Brain microvascular endothelial cell (primary cell): ENCODE measurements around the gene PLPPR1.

ENCODE experiments used
- DNase-seq: peaks from one replicate; pipeline ENCODE4 v3.0.0-alpha.2; 2020
- H3K27ac ChIP-seq: fragments of 250-450 bp; sonication (Bioruptor Pico); 2 replicates; pipeline ENCODE4 v1.5.1; 2020; ENCODE audit warnings: mild to moderate bottlenecking, moderate library complexity
- H3K27me3 ChIP-seq: fragments of 250-450 bp; sonication (Bioruptor Pico); replicated peaks from 2 replicates; pipeline ENCODE4 v1.5.1; 2020; ENCODE audit warnings: mild to moderate bottlenecking
- H3K36me3 ChIP-seq: fragments of 250-450 bp; sonication (Bioruptor Pico); replicated peaks from 2 replicates; pipeline ENCODE4 v1.5.1; 2020; ENCODE audit warnings: mild to moderate bottlenecking
- H3K4me3 ChIP-seq: 2 replicates; pipeline ENCODE4 v1.5.1; 2011; ENCODE audit warnings: low read depth, mild to moderate bottlenecking, control low read depth, low read length, moderate library complexity
- CTCF ChIP-seq: IDR thresholded peaks from 2 replicates; pipeline ENCODE4 v1.5.1; 2011; ENCODE audit warnings: low read depth, mild to moderate bottlenecking, moderate library complexity, low read length, control low read depth, inconsistent platforms; ENCODE audit errors: missing control alignments
- in situ Hi-C: cut with HindIII; loops from 2 replicates; pipeline ENCODE4 v1.10.0; 2017; ENCODE audit warnings: low sequenced_read_pairs, low pct_ligation_motif_present

Gene PLPPR1

DNA sequence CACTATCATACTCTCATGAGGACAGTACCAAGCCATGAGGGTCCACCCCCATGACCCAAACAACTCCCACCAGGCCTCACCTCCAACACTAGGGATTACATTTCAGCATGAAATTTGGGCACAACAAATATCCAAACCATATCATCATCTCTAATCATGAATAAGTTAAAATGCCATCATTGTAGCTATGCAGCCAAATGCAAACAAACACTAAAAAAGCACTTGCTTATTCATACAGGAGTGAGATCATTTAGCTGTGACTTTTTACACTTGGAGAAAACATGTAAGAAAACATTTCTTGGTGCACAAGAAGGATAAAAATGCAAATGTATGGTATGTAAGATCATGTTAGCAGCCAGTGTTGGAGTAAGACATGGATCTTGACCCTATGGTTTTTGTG, 332.1 kb downstream of the PLPPR1 start:
- H3K27me3 ChIP-seq, result no peaks in the 10 kb centered on the region
- no peaks in the 10 kb centered on the region for H3K36me3 ChIP-seq
- no peak overlapping the region for H3K4me3 ChIP-seq
- H3K27ac ChIP-seq, result no peak overlapping the region
- DNase-seq, result no peak
- TF ChIP-seq CTCF, result no peak
- in situ Hi-C loops, result no loop called here

DNA sequence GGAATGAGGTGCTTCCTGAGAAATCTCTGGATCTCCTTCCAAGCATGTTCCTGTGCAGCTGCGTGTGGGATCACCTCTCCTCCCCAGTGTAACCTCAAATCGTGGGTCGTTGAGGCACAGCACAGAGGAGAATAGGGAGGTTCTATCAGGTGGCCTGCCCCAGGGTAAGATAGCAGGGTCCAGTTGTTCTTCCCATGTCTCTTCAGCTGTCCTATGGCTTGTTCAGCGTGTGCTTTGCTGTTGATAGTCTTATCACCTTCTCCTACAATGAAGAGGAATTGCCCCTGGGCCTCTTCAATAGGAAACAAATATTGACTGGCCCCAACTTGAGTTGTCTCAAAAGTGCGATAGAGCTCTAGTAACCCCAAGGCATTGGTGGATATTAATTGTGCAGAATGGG, 333.9 kb downstream of the PLPPR1 start:
- H3K27me3 ChIP-seq, result no peaks in the 10 kb centered on the region
- in situ Hi-C loops, result no loop called here

GRCh38 chr9:101365181-101365580, 336.7 kb downstream of the PLPPR1 start:
- in situ Hi-C loops, result no loop called here
- no peak for TF ChIP-seq CTCF
- DNase-seq, result no peak

More for the DNA sequence above, 333.9 kb downstream of the PLPPR1 start:
- H3K4me3 ChIP-seq, result no peak overlapping the region
- H3K36me3 ChIP-seq, result no peaks in the 10 kb centered on the region
- TF ChIP-seq CTCF, result no peak
- H3K27ac ChIP-seq, result no peak overlapping the region
- DNase-seq, result no peak

GRCh38 chr9:101366038-101366756, 337.7 kb downstream of the PLPPR1 start:
- no peak overlapping the region for H3K4me3 ChIP-seq
- H3K27me3 ChIP-seq, result no peaks in the 10 kb centered on the region
- no peak for DNase-seq
- H3K27ac ChIP-seq, result no peak overlapping the region
- no peak for TF ChIP-seq CTCF
- no peaks in the 10 kb centered on the region for H3K36me3 ChIP-seq
- in situ Hi-C loops, result no loop called here

More at GRCh38 chr9:101365181-101365580, 336.7 kb downstream of the PLPPR1 start:
- H3K36me3 ChIP-seq, result no peaks in the 10 kb centered on the region
- no peaks in the 10 kb centered on the region for H3K27me3 ChIP-seq
- no peak overlapping the region for H3K27ac ChIP-seq
- H3K4me3 ChIP-seq, result no peak overlapping the region

DNA sequence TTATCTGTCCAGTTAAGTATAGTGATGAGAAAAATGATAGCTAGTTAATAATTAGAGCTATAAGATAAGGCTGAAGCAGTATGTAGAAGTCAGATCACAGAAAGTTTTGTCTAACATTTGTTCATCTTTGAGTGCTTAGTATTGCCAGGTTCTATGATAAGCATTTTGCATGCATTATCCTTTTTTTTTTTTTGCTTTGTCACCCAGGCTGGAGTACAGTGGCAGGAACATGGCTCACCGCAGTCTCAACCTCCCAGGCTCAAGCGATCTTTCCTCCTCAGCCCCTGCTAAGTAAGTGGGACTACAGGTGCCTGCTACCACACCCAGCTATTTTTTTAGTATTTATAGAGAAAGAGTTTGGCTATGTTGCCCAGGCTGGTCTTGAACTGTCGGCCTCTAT, 338.8 kb downstream of the PLPPR1 start:
- H3K4me3 ChIP-seq, result no peak overlapping the region
- no peak for DNase-seq
- no peaks in the 10 kb centered on the region for H3K27me3 ChIP-seq
- H3K27ac ChIP-seq, result no peak overlapping the region
- in situ Hi-C loops, result no loop called here
- no peak for TF ChIP-seq CTCF
- no peaks in the 10 kb centered on the region for H3K36me3 ChIP-seq

DNA sequence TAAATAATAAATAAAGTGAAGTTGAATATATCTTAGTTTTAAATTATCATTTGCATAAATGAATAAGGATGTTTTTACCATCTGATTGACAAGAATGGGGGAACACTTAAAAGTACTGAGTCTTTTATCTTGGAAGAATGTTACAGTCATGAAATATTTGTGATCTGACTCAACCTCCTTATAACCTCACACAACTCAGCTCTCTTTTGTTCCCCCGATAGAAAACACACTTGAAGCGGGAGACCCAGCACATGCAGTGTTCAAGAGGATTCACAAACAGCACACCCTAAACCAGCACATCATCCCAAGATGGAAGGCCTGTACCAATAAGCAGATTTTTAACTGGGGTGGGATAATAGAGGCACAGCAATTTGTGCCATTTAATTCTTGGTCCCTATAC, 340.8 kb downstream of the PLPPR1 start:
- in situ Hi-C loops, result no loop called here
- DNase-seq, result peak; percentile 52

More for the DNA sequence above, 340.8 kb downstream of the PLPPR1 start:
- H3K27ac ChIP-seq, result no peak overlapping the region
- H3K36me3 ChIP-seq, result no peaks in the 10 kb centered on the region
- H3K4me3 ChIP-seq, result no peak overlapping the region
- no peak for TF ChIP-seq CTCF
- H3K27me3 ChIP-seq, result no peaks in the 10 kb centered on the region
